HG03066 (cell line): Measurements from ENCODE around the gene CDCA4.

Experiments used
- ATAC-seq: cut with Tn5 transposase; IDR thresholded peaks from one replicate; pipeline ENCODE4 v1.9.1; 2021; ENCODE audit warnings: low read depth; ENCODE audit not compliant: unreplicated experiment

CDCA4 gene

DNA sequence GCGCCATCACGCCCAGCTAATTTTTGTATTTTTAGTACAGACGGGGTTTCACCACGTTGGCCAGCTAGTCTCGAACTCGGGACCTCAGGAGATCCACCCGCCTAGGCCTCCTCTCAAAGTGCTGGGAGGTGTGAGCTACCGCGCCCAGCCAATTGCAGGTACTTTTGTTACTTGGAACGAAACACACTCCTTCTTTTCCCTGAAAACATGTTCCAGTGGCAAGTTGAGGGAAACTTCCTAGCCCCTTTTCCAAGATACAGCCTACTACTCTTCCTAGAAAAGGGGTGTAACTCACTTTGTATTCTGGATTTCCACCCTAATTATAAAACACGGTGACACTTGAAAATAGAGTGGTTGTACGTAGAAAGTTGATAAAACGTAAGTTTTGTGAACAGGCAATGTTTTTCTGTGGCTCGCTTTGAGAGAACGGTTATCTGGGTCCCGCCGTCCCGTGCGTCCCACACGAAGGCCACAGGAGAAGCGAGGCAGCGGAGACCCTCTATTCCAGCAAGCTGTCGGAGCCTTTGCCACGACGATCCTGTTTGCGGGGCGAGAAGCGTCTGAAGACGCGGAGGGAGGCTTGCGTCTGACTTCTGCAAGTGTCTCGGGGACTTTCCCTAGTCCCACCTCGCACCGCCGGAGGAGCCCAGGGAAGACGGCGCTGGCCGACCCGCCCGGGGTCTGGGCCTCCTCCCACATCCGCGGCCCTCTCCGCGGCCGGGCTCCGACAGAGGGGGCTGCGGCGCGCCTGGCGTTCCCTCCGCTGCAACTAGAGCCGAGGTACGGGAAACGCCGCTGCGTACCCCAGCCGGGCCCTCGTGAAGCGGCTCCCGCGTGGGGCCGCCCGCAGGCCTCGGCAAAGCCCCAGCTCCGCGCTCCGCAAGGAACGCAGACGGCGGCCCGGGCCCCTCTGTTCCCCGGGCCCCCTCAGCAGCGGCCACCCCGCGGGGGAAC is 745 bp downstream of the CDCA4 start:
- peak; percentile 11 for ATAC-seq

DNA sequence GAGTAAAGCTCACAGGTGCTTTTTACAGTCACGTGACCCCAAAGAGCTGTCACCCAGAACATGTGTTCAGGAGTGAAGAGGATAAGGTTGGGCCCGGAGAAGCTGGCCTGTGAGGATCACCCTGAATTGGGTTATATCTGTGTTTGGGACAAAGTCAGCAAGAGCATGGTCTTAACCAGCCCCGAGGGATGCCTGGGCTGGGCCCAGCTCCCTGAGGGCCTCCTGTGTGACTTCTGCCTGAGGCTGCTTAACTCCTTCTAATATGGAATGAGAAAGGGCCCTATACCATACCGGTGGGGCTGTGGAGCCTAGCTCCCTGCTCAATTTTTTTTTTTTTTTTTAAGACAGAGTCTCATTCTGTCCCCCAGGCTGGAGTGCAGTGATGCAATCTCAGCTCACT is 2.5 kb downstream of the CDCA4 start:
- ATAC-seq = no peak

DNA sequence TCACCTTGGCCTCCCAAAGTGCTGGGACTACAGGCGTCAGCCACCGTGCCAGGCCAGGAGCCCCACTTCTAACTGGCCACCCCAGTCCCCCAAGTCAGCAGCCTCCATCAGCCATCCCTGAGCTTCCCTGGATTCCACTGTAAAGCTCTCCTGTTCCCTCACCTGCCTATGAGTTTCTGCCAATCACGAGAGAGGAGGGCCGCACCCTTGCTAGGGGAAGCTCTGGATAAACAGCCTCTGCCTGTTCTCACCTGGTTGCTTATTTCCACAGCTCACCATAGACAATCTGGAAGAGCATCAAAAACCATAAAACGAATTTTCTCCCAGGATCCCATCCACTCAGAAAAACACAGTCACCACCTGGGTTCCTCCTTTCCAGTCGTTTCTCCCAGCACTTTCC is 5.0 kb downstream of the CDCA4 start:
- no peak for ATAC-seq

DNA sequence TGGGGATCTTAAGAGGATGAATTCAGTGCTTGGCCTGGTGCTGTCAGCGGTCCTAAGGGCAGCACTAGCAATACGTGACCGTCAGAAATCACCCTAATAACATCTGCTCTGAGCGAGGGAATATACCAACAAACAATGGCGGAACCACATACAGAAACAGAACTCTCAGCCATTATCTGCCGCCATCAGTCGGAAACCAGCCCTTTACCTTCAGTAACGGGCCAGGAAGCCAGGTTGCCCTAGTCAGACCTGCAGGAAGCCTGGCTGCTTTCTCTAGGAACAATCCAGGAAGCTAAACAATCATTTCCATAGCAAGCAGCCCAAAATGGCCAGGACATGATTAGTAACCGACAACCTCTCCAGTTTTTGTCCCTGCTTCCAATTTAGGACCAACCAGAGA is 5.6 kb downstream of the CDCA4 start:
- ATAC-seq = no peak

DNA sequence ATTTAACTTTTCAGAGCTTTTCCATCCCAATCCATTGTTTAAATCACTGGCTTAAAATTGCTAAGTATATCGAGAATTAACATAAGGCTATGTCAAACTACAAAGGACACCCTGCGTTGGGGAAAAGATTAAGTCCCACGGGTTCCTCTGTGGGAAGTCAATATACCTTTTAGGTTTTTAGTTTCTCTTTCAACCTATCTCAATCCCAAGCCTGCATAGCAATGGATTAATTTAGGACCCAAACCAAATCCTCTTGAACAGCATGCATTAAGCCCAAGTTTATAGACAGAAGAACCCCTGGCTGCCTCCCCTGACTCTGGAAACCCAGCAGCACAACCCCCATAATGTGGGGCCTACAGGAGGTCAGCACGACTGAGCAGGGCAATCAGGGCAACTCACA is 6.3 kb downstream of the CDCA4 start:
- no peak for ATAC-seq

DNA sequence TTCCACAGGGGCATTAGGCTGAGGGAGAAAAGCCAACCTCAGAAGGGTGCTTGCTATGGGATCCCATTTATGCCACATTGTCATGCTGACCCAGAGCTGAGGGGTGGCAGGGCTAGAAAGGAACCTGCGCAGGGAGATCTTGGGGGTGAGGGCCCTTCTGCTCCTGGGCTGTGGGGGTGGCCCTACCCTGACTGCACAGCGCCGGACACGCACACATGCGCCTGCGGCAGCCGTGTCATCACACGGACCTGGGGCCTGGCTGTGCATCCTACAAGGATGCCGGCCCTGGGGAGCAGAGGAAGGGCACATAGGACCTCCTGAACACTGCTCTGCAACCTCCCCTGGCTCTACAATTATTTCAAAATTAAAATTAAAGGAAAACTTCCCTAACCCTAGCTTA is 6.9 kb downstream of the CDCA4 start:
- ATAC-seq = no peak

DNA sequence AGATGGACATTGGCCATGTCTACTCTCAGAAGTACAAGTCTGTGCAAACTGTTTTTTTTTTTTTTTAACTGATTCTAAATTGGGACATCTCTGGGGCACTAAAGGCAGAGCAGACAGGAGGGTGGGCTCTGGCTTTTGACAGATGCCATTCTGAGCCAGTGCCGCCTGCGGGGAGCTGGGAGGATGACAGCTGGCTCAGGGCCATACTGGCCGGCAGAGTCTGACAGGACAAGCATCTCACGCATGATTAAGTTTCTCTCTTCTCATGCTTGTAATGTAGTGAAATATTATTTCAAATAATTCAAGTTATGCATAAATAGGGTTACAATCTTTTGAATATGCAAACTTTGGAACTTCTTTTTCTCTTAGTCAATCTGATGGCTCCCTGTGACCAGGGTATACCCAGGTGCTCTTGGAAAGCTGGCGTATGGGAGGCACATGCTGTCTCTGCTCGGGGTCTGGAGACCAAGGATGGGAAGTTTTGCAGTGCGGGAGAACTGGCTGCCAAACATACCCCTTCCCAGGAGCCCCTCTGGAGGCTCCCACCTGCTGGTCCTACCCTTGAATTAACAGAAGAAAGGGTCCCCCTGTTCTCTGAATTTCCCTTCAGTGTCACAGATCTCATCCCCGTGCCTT is 7.6 kb downstream of the CDCA4 start:
- no peak for ATAC-seq

DNA sequence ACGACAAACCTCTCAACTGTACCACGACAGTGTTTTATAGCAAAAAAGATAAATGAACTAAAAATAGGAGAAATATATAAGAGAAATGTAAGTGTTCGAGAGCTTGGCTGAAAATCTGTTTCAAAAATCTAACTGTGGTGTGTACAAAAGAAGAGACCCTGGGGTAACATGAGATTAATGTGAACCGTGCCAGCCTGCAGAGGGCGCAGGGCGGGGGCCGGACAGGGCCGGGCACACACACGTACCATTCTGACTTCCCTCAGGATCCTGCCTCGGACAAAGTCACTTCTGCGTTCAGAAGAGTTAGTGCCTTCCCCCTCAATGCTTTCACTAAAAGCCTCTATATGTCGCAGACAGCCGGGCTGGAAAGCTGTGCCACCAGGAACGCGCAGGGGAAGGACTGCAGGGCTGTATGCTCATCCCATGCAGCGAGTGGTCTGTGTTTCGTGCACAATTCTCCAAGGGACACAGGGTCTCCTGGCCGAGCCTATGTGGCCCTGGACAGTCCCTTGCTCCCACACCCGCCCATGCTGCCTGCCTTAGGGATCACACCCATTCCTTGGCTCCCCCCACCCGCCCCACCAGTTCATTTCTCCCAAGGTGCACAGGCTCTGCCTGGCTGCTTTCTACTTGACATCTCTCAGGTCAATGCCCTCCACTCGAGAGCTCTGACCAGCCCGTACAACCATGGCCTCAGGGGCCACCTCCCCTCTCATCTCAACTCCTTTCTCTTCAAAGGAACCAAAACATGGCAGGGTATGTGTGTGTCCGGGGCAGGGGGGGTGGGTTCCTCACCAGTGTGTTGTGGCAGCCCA is 8.5 kb downstream of the CDCA4 start:
- no peak for ATAC-seq

DNA sequence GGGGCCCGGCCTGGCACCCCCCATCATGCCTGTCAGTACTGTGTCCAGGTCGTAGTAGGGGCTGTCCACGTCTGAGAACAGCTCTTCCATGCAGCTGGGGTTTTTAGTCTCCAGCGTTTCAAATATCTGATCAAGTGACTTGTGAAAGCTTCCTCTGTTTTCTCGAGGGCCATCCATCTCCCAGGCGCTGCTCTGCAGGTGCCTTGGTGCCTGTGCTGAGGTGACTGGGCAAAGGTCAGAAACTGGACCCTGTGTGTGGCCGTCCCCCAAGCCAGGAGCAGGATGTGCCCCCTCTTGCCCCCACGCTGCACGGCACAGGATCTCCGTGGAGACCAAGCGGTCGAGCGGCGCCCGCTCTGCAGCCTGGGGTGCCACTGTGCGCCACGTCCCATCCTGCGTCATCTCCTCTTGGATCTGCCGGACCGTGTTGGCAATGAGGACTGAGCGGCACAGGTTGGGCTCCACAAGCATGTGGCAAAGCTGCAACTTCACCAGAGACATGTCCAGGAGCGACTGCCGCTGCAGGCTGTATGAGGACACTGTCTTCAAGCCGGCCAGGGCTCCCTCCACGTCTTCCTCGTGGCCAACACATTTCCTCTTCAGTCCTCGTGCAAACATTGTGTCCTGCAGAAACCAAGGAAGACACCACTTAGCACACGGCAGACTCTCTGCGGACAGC is 9.4 kb downstream of the CDCA4 start:
- no peak for ATAC-seq

DNA sequence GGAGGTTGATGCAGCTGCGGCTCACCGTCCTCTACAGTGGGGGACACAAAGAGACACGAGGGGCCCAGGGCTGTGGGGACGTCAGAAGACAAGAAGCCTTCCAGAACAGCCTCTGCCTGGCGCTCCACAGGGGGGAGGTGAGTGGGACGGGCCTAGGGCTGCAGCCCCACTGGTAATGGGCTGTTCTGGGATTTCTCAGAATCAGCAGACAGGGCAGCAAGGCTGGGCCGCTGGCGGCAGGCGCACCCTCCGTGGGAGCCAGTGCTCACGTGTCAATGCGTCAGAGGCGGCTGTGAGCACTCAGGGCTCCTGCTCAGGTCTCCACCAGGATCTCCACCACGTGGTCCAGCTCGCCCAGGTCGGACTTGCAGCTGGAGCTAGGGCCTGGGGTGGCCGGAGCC is 10.0 kb downstream of the CDCA4 start:
- ATAC-seq = no peak

DNA sequence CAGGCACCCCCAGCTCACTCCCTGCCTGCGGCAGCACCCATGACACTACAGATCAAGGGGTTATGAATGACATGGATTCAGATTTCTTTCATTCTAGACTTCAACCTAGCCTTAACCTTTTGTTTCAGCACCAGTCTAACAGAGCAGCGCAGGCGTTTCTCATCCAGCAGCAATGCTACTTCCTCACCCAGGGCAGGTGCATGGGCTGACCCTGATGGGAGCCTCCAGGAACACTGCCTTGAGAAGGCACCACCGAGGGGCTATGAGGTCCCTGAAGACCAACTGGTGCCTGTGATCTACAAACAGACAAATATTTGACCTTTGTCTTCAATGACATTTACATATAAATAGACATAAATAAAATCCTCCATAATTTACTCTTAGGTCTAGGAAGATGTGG is 10.8 kb downstream of the CDCA4 start:
- no peak for ATAC-seq

DNA sequence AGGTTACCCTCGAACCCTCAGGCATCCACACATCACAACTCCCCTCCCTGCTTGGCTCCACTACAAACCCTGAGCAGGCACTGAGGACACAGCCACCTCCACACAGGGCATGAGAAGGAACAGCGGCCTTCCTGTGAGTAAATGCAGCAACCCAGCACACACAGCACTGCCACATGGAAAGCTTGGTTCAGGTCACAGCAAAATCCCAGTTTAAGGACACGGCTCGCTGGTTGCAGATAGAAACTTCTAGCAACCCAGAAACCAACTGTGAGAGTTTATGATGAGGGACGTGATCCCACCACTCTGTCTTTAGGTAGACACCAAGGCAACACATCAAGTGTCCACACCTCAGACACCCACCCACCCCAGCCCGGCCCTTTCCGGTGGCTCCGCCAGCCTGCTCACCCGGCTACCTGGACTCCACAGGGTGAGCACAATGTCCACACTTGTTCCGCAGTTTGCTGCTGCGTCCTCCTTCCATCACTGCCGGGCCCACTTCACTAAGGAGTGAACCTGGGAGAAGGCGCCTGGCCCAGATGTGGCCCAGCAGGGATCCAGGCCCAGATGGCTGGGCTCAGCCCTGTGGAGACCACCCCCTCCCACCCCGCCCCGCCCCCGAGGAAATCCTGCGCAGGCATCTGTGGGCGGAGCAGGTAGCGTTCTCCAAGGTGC is 13.2 kb downstream of the CDCA4 start:
- ATAC-seq = no peak

DNA sequence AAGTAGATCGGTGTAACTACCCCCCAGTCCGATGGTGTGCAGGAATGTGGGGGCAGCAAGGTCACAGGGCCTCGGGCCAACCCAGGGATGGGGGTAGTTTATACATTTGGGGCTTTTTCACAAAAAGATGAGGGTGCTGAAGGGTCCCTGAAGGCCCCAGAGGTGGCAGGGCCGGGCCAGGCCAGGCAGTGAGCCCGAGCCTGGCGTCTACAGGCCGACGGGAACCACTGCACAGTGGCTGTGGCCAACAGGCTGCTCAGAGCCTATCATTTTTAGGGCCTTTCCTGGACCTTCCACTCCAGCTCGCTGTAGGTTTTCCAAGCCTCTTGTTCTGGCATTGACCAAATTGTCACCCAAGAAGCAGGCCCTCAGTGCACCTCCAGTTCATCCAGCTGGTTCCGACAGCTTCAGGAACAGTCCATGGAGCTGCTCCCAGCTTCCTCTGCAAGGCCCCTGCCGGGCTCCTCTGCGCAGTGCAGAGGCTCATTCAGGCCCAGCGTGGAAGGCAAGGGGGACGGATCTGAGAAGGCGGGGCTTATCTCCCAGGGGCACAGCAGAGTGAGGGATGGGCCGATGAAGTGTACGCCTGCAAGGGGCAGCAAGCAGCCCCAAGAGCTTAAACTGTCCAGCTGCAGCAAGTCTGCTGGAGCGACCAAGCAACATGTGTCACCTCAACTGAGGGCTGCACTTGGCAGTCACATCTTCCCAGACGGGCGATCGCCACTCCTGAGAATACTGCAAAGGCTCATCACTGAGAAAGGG is 13.9 kb downstream of the CDCA4 start:
- ATAC-seq = no peak

DNA sequence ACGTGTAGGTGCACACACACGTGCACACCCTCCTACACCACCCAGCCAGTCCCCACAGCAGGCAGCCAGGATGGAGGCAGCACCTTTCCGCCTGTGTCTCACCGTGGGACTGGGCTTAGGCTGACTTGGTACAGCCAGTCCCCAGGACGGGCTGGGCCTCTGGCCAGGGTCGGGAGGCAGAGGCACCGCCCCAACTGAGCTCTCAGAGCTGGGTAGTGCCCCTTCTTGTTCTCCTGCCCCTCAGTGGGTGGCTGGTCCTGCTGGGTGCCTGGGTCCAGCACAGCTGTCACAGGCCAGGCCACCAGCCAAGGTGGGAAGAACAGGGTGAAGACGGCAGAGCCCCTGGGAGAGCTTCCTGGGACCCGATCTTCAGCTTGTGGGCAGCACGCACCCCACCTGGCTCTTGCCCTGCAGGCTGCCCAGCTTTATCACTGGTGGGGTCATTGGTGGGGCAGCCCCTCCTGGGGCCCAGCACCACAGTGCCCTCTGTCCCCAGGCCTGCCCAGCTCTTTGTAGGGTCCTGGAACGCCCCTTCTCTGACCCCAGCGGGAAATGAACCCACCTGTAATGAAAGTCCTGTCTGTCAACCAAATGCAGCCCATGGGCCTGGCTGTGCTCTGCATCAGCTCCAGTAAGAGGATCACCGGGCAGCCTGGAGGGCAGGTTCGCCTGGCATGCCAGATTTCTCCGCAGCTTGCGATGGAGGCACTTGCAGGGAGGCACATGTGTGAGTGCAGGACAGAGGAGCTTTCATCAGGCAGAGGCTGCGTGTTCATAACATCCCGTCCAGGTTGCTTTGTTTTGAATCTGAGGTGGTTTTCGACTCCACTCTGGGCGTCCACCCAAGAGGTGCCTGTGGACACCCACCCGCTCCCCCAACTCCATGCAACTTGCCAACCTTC is 14.7 kb downstream of the CDCA4 start:
- no peak for ATAC-seq

DNA sequence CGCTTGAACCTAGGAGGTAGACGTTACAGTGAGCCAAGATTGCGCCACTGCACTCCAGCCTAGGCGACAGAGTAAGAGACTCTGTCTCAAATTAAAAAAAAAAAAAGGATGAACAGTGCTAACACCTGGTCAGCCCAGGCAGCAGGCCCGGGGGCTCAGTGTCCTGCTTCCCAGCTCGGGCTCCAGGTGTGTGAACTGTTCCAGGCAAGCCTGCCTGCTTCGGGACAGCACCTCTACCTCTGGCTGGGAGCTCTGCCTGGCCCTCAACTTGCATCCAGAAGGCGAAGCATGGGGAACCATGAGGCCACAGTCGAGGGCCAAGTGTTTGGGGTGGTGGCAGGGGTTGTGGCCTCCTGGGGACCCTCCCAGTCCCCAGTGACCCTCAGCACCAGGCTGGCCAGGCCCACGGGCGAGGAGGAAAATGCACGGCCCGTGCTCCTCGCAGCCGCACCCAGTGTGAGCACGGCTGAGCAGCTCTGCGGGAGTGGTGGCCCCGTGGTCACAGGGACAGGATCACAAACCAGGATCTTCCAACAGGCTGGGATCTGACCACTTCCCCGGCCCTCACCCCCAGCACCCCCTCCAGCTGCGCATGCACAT is 15.5 kb downstream of the CDCA4 start:
- no peak for ATAC-seq

DNA sequence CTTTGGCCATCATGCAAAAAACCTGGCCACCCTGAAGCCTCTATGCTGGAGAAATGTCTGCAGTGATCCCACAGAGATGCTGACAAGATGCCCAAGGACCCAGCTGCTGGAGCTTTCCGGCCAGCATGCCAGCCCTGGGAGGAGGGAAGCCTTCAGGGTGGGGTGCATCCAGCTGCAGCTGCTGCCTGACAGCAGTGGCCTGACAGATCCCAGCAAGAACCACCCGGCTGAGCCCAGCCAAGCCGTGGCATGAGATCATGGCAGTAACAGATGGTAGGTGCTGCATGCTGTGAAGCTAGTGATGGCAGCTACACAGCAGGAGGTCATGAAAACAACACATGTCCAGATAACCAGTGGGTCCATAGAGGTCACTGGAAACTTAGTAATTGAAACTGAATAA is 21.5 kb downstream of the CDCA4 start:
- ATAC-seq = no peak

DNA sequence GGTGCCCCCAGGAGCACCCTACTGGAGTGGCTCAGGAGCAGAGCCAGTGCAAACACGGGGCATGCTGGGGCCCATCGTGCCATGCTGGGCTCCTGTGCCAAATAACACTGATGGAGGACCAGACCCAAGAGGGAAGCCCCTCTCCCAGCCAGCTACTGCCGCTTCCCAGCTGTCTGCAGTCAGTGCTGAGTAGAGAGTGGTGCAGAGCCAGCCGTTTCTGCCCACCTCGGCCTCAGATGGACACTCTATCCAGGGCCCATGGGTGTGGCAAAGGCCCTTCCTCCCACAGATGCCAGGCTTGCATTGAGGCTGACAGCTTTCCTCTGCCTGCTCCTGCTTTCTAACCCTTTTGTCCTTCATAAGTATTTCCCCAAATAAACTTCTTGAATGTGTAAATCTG is 22.1 kb downstream of the CDCA4 start:
- ATAC-seq = no peak

DNA sequence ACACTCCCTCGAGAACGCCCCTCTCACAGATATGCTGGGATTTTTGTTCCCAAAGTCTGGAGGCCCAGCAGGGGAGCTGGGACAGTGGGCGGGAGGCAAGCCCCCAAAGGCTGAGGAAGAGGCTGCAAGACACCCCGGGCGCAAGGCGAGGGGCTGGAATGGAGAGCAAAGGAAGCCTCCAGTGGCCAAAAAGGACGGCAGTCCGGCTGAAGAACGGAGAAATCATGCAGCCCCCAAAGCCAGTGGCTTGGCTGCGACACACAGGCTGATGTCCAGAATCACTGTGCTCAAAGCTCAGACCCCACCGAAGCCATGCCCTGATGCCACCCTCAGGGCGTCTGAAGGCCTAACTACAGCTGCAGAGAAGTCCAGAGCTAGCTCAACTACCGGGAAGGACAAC is 24.4 kb downstream of the CDCA4 start:
- no peak for ATAC-seq
